ENCODE results near the gene SPDYE3. TPM values are rescaled to one million over a fixed set of nuclear protein-coding genes. Genes with fewer than 3 reads are reported as not detected.
A peak's percentile ranks its signal among the peaks of the same experiment; 100 is the strongest.
"Not testable (repeated sequence)": the region's sequence is repeated elsewhere in the genome, so short reads cannot be mapped to it uniquely, and the experiment has no call there.

The SPDYE3 gene
- total RNA-seq, 1 donor from 2014 or later = not detected

GRCh38 chr7:100364480-100364879 lies 57.0 kb downstream of the SPDYE3 start:
- DNase-seq (ENCODE audit: low spot score in 2 of 2, unreplicated experiment in 2 of 2) = no peak
- no peaks in the 10 kb centered on the region for H3K9me3 Mint-ChIP-seq
- no peak overlapping the region for H3K27ac Mint-ChIP-seq
- no peaks in the 10 kb centered on the region for H3K27me3 Mint-ChIP-seq (ENCODE audit: low read depth)
- peaks cover 45% of the 10 kb centered on the region for H3K36me3 Mint-ChIP-seq
- TF ChIP-seq CTCF (IDR thresholded peaks at IDR 0.05; ENCODE audit: unreplicated experiment) = no peak
- no peaks in the 10 kb centered on the region for H3K4me1 Mint-ChIP-seq
- no peak overlapping the region for H3K4me3 Mint-ChIP-seq

GRCh38 chr7:100365998-100366367 lies 58.5 kb downstream of the SPDYE3 start:
- not testable (repeated sequence) for H3K27me3 Mint-ChIP-seq (ENCODE audit: low read depth); H3K4me3 Mint-ChIP-seq; H3K9me3 Mint-ChIP-seq; H3K4me1 Mint-ChIP-seq; DNase-seq (ENCODE audit: low spot score in 2 of 2, unreplicated experiment in 2 of 2)
- Mint-ChIP-seq H3K27ac (peak overlapping the region; percentile 25), H3K36me3 (peaks cover 37% of the 10 kb centered on the region)

- Mint-ChIP-seq H3K27me3 (ENCODE audit: low read depth) (no peaks in the 10 kb centered on the region), H3K36me3 (peaks cover 37% of the 10 kb centered on the region), H3K4me1 (peaks cover 6% of the 10 kb centered on the region), H3K9me3 (no peaks in the 10 kb centered on the region), H3K4me3 (no peak overlapping the region), H3K27ac (peak overlapping the region; percentile 25)
- no peak for DNase-seq (ENCODE audit: low spot score in 2 of 2, unreplicated experiment in 2 of 2)
- no peak for TF ChIP-seq CTCF (IDR thresholded peaks at IDR 0.05; ENCODE audit: unreplicated experiment)
These were observed 59.1 kb downstream of the SPDYE3 start for GRCh38 chr7:100366411-100367250.

- Mint-ChIP-seq H3K27ac (no peak overlapping the region), H3K4me1 (peaks cover 6% of the 10 kb centered on the region), H3K4me3 (no peak overlapping the region), H3K36me3 (peaks cover 33% of the 10 kb centered on the region), H3K9me3 (no peaks in the 10 kb centered on the region), H3K27me3 (ENCODE audit: low read depth) (no peaks in the 10 kb centered on the region)
- DNase-seq (ENCODE audit: low spot score in 2 of 2, unreplicated experiment in 2 of 2) = no peak
- no peak for TF ChIP-seq CTCF (IDR thresholded peaks at IDR 0.05; ENCODE audit: unreplicated experiment)
These were observed 59.7 kb downstream of the SPDYE3 start for GRCh38 chr7:100367251-100367620.

- Mint-ChIP-seq H3K4me1 (peaks cover 6% of the 10 kb centered on the region), H3K36me3 (peaks cover 28% of the 10 kb centered on the region), H3K27me3 (ENCODE audit: low read depth) (no peaks in the 10 kb centered on the region), H3K9me3 (no peaks in the 10 kb centered on the region), H3K27ac (no peak overlapping the region), H3K4me3 (no peak overlapping the region)
- DNase-seq (ENCODE audit: low spot score in 2 of 2, unreplicated experiment in 2 of 2) = no peak
- TF ChIP-seq CTCF (IDR thresholded peaks at IDR 0.05; ENCODE audit: unreplicated experiment) = no peak
These were observed 60.4 kb downstream of the SPDYE3 start for GRCh38 chr7:100367676-100368613.

- Mint-ChIP-seq H3K36me3 (peaks cover 17% of the 10 kb centered on the region), H3K4me3 (no peak overlapping the region), H3K27me3 (ENCODE audit: low read depth) (no peaks in the 10 kb centered on the region), H3K27ac (no peak overlapping the region), H3K4me1 (peaks cover 6% of the 10 kb centered on the region), H3K9me3 (no peaks in the 10 kb centered on the region)
- no peak for DNase-seq (ENCODE audit: low spot score in 2 of 2, unreplicated experiment in 2 of 2)
- no peak for TF ChIP-seq CTCF (IDR thresholded peaks at IDR 0.05; ENCODE audit: unreplicated experiment)
These were observed 61.6 kb downstream of the SPDYE3 start for GRCh38 chr7:100369105-100369504.

All from mesothelial cell of epicardium (in vitro differentiated cells).